ENCODE measurements around the gene NEK2. TPM values are rescaled to one million over a fixed set of nuclear protein-coding genes. Genes with fewer than 3 reads are reported as not detected.
"Not testable (repeated sequence)": the region's sequence is repeated elsewhere in the genome, so short reads cannot be mapped to it uniquely, and the experiment has no call there.

NEK2 gene
- total RNA-seq, 2 experiments from 2014 or later = 49.0 to 51.9 TPM

- ChIA-PET CTCF (interaction anchor here (0.6 to 1.7 kb wide), 7 partner anchors 9 to 285 kb away, joined by 3 to 8 read pairs (median 3); no protein-coding TSS in a partner anchor), POLR2A (no interaction called here)
- Mint-ChIP-seq H3K27me3 (no peaks in the 10 kb centered on the region), H3K36me3 (ENCODE audit: low read depth) (no peaks in the 10 kb centered on the region), H3K27ac (no peak overlapping the region), H3K4me1 (peaks cover 8% of the 10 kb centered on the region), H3K4me3 (no peak overlapping the region), H3K9me3 (no peaks in the 10 kb centered on the region)
- DNase-seq = peak; percentile 86
Measured at GRCh38 chr1:211654838-211655787, 20.3 kb downstream of the NEK2 start.

GRCh38 chr1:211653959-211654496 lies 21.4 kb downstream of the NEK2 start:
- DNase-seq = no peak
- ChIA-PET POLR2A (no interaction called here), CTCF (interaction anchor here (0.8 to 1.0 kb wide), 2 partner anchors 10 to 139 kb away, joined by 3 read pairs; no protein-coding TSS in a partner anchor)
- Mint-ChIP-seq H3K36me3 (ENCODE audit: low read depth) (no peaks in the 10 kb centered on the region), H3K27ac (no peak overlapping the region), H3K4me3 (no peak overlapping the region), H3K9me3 (no peaks in the 10 kb centered on the region), H3K27me3 (no peaks in the 10 kb centered on the region), H3K4me1 (peaks cover 8% of the 10 kb centered on the region)

GRCh38 chr1:211653293-211653692 lies 22.1 kb downstream of the NEK2 start:
- no peak for DNase-seq
- H3K27ac Mint-ChIP-seq = no peak overlapping the region
- no peaks in the 10 kb centered on the region for H3K27me3 Mint-ChIP-seq
- no peak overlapping the region for H3K4me3 Mint-ChIP-seq
- H3K4me1 Mint-ChIP-seq = peaks cover 8% of the 10 kb centered on the region
- CTCF ChIA-PET = interaction anchor here (0.8 to 1.6 kb wide), 3 partner anchors 9 to 139 kb away, joined by 3 read pairs; no protein-coding TSS in a partner anchor
- H3K36me3 Mint-ChIP-seq (ENCODE audit: low read depth) = no peaks in the 10 kb centered on the region
- POLR2A ChIA-PET = no interaction called here
- H3K9me3 Mint-ChIP-seq = no peaks in the 10 kb centered on the region

- peaks cover 1% of the 10 kb centered on the region for H3K27me3 Mint-ChIP-seq
- no peak overlapping the region for H3K4me3 Mint-ChIP-seq
- POLR2A ChIA-PET = no interaction called here
- peaks cover 8% of the 10 kb centered on the region for H3K4me1 Mint-ChIP-seq
- CTCF ChIA-PET = interaction anchor here (1.1 to 1.6 kb wide), 2 partner anchors 64 to 137 kb away, joined by 3 read pairs; no protein-coding TSS in a partner anchor
- no peaks in the 10 kb centered on the region for H3K36me3 Mint-ChIP-seq (ENCODE audit: low read depth)
- no peak overlapping the region for H3K27ac Mint-ChIP-seq
- no peak for DNase-seq
- no peaks in the 10 kb centered on the region for H3K9me3 Mint-ChIP-seq
Measured at GRCh38 chr1:211652371-211652770, 23.1 kb downstream of the NEK2 start.

- DNase-seq = no peak
- no peak overlapping the region for H3K4me3 Mint-ChIP-seq
- CTCF ChIA-PET = interaction anchor here (0.5 kb wide), 1 partner anchor 1056 kb away, joined by 3 read pairs; no protein-coding TSS in a partner anchor
- H3K36me3 Mint-ChIP-seq (ENCODE audit: low read depth) = no peaks in the 10 kb centered on the region
- POLR2A ChIA-PET = no interaction called here
- peaks cover 8% of the 10 kb centered on the region for H3K4me1 Mint-ChIP-seq
- peaks cover 4% of the 10 kb centered on the region for H3K27me3 Mint-ChIP-seq
- no peaks in the 10 kb centered on the region for H3K9me3 Mint-ChIP-seq
- no peak overlapping the region for H3K27ac Mint-ChIP-seq
Measured at GRCh38 chr1:211650904-211651303, 24.5 kb downstream of the NEK2 start.

GRCh38 chr1:211648980-211649934 lies 26.2 kb downstream of the NEK2 start:
- Mint-ChIP-seq H3K4me1 (peaks cover 3% of the 10 kb centered on the region), H3K27me3 (peaks cover 4% of the 10 kb centered on the region), H3K4me3 (no peak overlapping the region), H3K27ac (no peak overlapping the region), H3K9me3 (no peaks in the 10 kb centered on the region), H3K36me3 (ENCODE audit: low read depth) (no peaks in the 10 kb centered on the region)
- ChIA-PET POLR2A (no interaction called here), CTCF (interaction anchor here (0.6 to 1.4 kb wide), 3 partner anchors 12 to 134 kb away, joined by 3 to 5 read pairs (median 3); no protein-coding TSS in a partner anchor)
- peak; percentile 37 for DNase-seq

- Mint-ChIP-seq H3K27me3 (peaks cover 4% of the 10 kb centered on the region), H3K9me3 (no peaks in the 10 kb centered on the region), H3K36me3 (ENCODE audit: low read depth) (no peaks in the 10 kb centered on the region), H3K4me3 (no peak overlapping the region), H3K4me1 (peaks cover 9% of the 10 kb centered on the region), H3K27ac (no peak overlapping the region)
- ChIA-PET POLR2A (no interaction called here), CTCF (interaction anchor here (1.3 kb wide), 1 partner anchor 14 kb away, joined by 3 read pairs; no protein-coding TSS in a partner anchor)
- no peak for DNase-seq
Measured at GRCh38 chr1:211648336-211648735, 27.1 kb downstream of the NEK2 start.

- POLR2A ChIA-PET = no interaction called here
- Mint-ChIP-seq H3K4me1 (peaks cover 13% of the 10 kb centered on the region), H3K9me3 (no peaks in the 10 kb centered on the region), H3K27me3 (peaks cover 4% of the 10 kb centered on the region), H3K36me3 (ENCODE audit: low read depth) (no peaks in the 10 kb centered on the region), H3K27ac (no peak overlapping the region), H3K4me3 (no peak overlapping the region)
- CTCF ChIA-PET = interaction anchor here (1.3 kb wide), 1 partner anchor 13 kb away, joined by 3 read pairs; no protein-coding TSS in a partner anchor
- no peak for DNase-seq
Measured at GRCh38 chr1:211647711-211648121, 27.7 kb downstream of the NEK2 start.

- ChIA-PET CTCF (interaction anchor here (0.6 to 0.9 kb wide), 4 partner anchors 9 to 1667 kb away, joined by 3 read pairs; no protein-coding TSS in a partner anchor), POLR2A (no interaction called here)
- no peak for DNase-seq
- Mint-ChIP-seq H3K27me3 (peaks cover 4% of the 10 kb centered on the region), H3K27ac (no peak overlapping the region), H3K4me3 (no peak overlapping the region), H3K36me3 (ENCODE audit: low read depth) (no peaks in the 10 kb centered on the region), H3K4me1 (peaks cover 13% of the 10 kb centered on the region), H3K9me3 (no peaks in the 10 kb centered on the region)
Measured at GRCh38 chr1:211646566-211646965, 28.9 kb downstream of the NEK2 start.

- POLR2A ChIA-PET; DNase-seq; H3K27me3 Mint-ChIP-seq; H3K4me3 Mint-ChIP-seq; H3K36me3 Mint-ChIP-seq (ENCODE audit: low read depth); CTCF ChIA-PET; H3K27ac Mint-ChIP-seq; H3K9me3 Mint-ChIP-seq: not testable (repeated sequence)
- peaks cover 13% of the 10 kb centered on the region for H3K4me1 Mint-ChIP-seq
Measured at GRCh38 chr1:211645601-211646000, 29.8 kb downstream of the NEK2 start.

GRCh38 chr1:211644653-211645052 lies 30.8 kb downstream of the NEK2 start:
- H3K27ac Mint-ChIP-seq = no peak overlapping the region
- no peaks in the 10 kb centered on the region for H3K36me3 Mint-ChIP-seq (ENCODE audit: low read depth)
- no peak overlapping the region for H3K4me3 Mint-ChIP-seq
- ChIA-PET CTCF (interaction anchor here (0.6 to 0.7 kb wide), 2 partner anchors 14 to 785 kb away, joined by 4 read pairs; no protein-coding TSS in a partner anchor), POLR2A (interaction anchor here (0.6 kb wide), 1 partner anchor 66 kb away, joined by 5 read pairs; the partner anchor contains the start of gene SLC30A1)
- no peaks in the 10 kb centered on the region for H3K9me3 Mint-ChIP-seq
- H3K4me1 Mint-ChIP-seq = peaks cover 13% of the 10 kb centered on the region
- no peak for DNase-seq
- peaks cover 4% of the 10 kb centered on the region for H3K27me3 Mint-ChIP-seq
